Body of pancreas (tissue), 4 donors: Measurements from ENCODE around the gene PAOX.

Experiments used
- CTCF ChIP-seq, 7 experiments: fragments of 450-650 bp in 4 of 7; fragments of 200-600 bp in 3 of 7; sonication (generic) in 3 of 7; IDR thresholded peaks; one replicate each; pipeline ENCODE4 v1.5.1; 2016 to 2019; ENCODE audit warnings: antibody characterized with exemption in 7 of 7
- POLR2A ChIP-seq, 3 donors: fragments of 450-650 bp; IDR thresholded peaks; one replicate each; pipeline ENCODE4 v1.6.1; 2016; ENCODE audit warnings: antibody characterized with exemption in 3 of 3, mild to moderate bottlenecking in 2 of 3

- TF ChIP-seq CTCF (IDR thresholded peaks at IDR 0.05): no peak
- no peak for TF ChIP-seq POLR2A (IDR thresholded peaks at IDR 0.05)
These were observed 972 bp downstream of the PAOX start for GRCh38 chr10:133379801-133380666.
